Measurements from ENCODE around the gene ADAMTS9. TPM values are rescaled to one million over a fixed set of nuclear protein-coding genes. Genes with fewer than 3 reads are reported as not detected.
A peak's percentile ranks its signal among the peaks of the same experiment; 100 is the strongest.

The ADAMTS9 gene
- total and polyA plus RNA-seq, 2 experiments from 2014 or later, result 0.31 to 0.81 TPM

GRCh38 chr3:64650096-64650622, 37.6 kb downstream of the ADAMTS9 start:
- no peak overlapping the region for H3K27ac ChIP-seq (ENCODE audit: low read depth)
- H3K36me3 ChIP-seq (ENCODE audit: insufficient read depth), result no peaks in the 10 kb centered on the region
- H4K20me1 ChIP-seq (replicated peaks; ENCODE audit: insufficient read depth), result no peaks in the 10 kb centered on the region
- Mint-ChIP-seq H3K4me1 (peaks cover 18% of the 10 kb centered on the region), H3K27me3 (ENCODE audit: insufficient read depth, low read depth, poor library complexity) (no peaks in the 10 kb centered on the region), H3K36me3 (ENCODE audit: low read depth) (no peaks in the 10 kb centered on the region), H3K27ac (no peak overlapping the region), H3K4me3 (no peak overlapping the region), H3K9me3 (no peaks in the 10 kb centered on the region)
- no peak for TF ChIP-seq CTCF (conservative IDR thresholded peaks at IDR 0.05; ENCODE audit: low read depth in 2 of 2)
- TF ChIP-seq ETS1 (IDR thresholded peaks at IDR 0.05), result no peak
- TF ChIP-seq, protein P1, sequence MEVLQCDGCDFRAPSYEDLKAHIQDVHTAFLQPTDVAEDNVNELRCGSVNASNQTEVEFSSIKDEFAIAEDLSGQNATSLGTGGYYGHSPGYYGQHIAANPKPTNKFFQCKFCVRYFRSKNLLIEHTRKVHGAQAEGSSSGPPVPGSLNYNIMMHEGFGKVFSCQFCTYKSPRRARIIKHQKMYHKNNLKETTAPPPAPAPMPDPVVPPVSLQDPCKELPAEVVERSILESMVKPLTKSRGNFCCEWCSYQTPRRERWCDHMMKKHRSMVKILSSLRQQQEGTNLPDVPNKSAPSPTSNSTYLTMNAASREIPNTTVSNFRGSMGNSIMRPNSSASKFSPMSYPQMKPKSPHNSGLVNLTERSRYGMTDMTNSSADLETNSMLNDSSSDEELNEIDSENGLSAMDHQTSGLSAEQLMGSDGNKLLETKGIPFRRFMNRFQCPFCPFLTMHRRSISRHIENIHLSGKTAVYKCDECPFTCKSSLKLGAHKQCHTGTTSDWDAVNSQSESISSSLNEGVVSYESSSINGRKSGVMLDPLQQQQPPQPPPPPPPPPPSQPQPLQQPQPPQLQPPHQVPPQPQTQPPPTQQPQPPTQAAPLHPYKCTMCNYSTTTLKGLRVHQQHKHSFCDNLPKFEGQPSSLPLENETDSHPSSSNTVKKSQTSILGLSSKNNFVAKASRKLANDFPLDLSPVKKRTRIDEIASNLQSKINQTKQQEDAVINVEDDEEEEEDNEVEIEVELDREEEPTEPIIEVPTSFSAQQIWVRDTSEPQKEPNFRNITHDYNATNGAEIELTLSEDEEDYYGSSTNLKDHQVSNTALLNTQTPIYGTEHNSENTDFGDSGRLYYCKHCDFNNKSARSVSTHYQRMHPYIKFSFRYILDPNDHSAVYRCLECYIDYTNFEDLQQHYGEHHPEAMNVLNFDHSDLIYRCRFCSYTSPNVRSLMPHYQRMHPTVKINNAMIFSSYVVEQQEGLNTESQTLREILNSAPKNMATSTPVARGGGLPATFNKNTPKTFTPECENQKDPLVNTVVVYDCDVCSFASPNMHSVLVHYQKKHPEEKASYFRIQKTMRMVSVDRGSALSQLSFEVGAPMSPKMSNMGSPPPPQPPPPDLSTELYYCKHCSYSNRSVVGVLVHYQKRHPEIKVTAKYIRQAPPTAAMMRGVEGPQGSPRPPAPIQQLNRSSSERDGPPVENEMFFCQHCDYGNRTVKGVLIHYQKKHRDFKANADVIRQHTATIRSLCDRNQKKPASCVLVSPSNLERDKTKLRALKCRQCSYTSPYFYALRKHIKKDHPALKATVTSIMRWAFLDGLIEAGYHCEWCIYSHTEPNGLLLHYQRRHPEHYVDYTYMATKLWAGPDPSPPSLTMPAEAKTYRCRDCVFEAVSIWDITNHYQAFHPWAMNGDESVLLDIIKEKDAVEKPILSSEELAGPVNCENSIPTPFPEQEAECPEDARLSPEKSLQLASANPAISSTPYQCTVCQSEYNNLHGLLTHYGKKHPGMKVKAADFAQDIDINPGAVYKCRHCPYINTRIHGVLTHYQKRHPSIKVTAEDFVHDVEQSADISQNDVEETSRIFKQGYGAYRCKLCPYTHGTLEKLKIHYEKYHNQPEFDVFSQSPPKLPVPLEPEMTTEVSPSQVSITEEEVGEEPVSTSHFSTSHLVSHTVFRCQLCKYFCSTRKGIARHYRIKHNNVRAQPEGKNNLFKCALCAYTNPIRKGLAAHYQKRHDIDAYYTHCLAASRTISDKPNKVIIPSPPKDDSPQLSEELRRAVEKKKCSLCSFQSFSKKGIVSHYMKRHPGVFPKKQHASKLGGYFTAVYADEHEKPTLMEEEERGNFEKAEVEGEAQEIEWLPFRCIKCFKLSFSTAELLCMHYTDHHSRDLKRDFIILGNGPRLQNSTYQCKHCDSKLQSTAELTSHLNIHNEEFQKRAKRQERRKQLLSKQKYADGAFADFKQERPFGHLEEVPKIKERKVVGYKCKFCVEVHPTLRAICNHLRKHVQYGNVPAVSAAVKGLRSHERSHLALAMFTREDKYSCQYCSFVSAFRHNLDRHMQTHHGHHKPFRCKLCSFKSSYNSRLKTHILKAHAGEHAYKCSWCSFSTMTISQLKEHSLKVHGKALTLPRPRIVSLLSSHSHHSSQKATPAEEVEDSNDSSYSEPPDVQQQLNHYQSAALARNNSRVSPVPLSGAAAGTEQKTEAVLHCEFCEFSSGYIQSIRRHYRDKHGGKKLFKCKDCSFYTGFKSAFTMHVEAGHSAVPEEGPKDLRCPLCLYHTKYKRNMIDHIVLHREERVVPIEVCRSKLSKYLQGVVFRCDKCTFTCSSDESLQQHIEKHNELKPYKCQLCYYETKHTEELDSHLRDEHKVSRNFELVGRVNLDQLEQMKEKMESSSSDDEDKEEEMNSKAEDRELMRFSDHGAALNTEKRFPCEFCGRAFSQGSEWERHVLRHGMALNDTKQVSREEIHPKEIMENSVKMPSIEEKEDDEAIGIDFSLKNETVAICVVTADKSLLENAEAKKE (CRISPR knock-in tag; IDR thresholded peaks at IDR 0.05), result no peak
- TF ChIP-seq ZNF331 (CRISPR knock-in tag; IDR thresholded peaks at IDR 0.05; ENCODE audit: low read depth), result no peak
- TF ChIP-seq CREB1 (CRISPR knock-in tag; IDR thresholded peaks at IDR 0.05; ENCODE audit: low read depth), result no peak
- no peak for TF ChIP-seq EZH2 (IDR thresholded peaks at IDR 0.05; ENCODE audit: low read depth, unreplicated experiment)
- TF ChIP-seq EZH2phosphoT487 (IDR thresholded peaks at IDR 0.05; ENCODE audit: unreplicated experiment), result no peak
- no peak for TF ChIP-seq JUNB (IDR thresholded peaks at IDR 0.05; ENCODE audit: unreplicated experiment)
- no peak for TF ChIP-seq NANOG (IDR thresholded peaks at IDR 0.05; ENCODE audit: borderline replicate concordance)
- TF ChIP-seq STAT1 (IDR thresholded peaks at IDR 0.05; ENCODE audit: unreplicated experiment), result no peak
- TF ChIP-seq POLR2AphosphoS5 (IDR thresholded peaks at IDR 0.05; ENCODE audit: low read depth), result no peak
- TF ChIP-seq, protein P2, sequence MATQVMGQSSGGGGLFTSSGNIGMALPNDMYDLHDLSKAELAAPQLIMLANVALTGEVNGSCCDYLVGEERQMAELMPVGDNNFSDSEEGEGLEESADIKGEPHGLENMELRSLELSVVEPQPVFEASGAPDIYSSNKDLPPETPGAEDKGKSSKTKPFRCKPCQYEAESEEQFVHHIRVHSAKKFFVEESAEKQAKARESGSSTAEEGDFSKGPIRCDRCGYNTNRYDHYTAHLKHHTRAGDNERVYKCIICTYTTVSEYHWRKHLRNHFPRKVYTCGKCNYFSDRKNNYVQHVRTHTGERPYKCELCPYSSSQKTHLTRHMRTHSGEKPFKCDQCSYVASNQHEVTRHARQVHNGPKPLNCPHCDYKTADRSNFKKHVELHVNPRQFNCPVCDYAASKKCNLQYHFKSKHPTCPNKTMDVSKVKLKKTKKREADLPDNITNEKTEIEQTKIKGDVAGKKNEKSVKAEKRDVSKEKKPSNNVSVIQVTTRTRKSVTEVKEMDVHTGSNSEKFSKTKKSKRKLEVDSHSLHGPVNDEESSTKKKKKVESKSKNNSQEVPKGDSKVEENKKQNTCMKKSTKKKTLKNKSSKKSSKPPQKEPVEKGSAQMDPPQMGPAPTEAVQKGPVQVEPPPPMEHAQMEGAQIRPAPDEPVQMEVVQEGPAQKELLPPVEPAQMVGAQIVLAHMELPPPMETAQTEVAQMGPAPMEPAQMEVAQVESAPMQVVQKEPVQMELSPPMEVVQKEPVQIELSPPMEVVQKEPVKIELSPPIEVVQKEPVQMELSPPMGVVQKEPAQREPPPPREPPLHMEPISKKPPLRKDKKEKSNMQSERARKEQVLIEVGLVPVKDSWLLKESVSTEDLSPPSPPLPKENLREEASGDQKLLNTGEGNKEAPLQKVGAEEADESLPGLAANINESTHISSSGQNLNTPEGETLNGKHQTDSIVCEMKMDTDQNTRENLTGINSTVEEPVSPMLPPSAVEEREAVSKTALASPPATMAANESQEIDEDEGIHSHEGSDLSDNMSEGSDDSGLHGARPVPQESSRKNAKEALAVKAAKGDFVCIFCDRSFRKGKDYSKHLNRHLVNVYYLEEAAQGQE (IDR thresholded peaks at IDR 0.05; ENCODE audit: unreplicated experiment), result no peak
- TF ChIP-seq ZNF114 (CRISPR knock-in tag; IDR thresholded peaks at IDR 0.05), result no peak
- H3K4me1 ChIP-seq (ENCODE audit: insufficient read depth), result peaks cover 12% of the 10 kb centered on the region; the same call in 1 of the 2 replicates
- peak overlapping the region; percentile 34 for H3K4me2 ChIP-seq
- no peaks in the 10 kb centered on the region for H3K27me3 ChIP-seq (ENCODE audit: insufficient read depth)
- DNase-seq (ENCODE audit: low spot score), result no peak
- peak overlapping the region; percentile 86; the same call in 1 of the 2 replicates for H2AFZ ChIP-seq
- ATAC-seq, result no peak
- H3K4me3 ChIP-seq, result no peak overlapping the region
- H3K79me2 ChIP-seq (replicated peaks; ENCODE audit: insufficient read depth), result no peaks in the 10 kb centered on the region
- no peaks in the 10 kb centered on the region for H3F3A ChIP-seq (replicated peaks; ENCODE audit: low read depth)
- no peaks in the 10 kb centered on the region for H3K9me2 ChIP-seq (ENCODE audit: insufficient read depth)
